HG03064 (cell line): Measurements from ENCODE around the gene CHCHD4.

Experiments
- ATAC-seq: cut with Tn5 transposase; IDR thresholded peaks from one replicate; pipeline ENCODE4 v1.9.1; 2021; ENCODE audit warnings: low read depth; ENCODE audit not compliant: unreplicated experiment

CHCHD4 gene

DNA sequence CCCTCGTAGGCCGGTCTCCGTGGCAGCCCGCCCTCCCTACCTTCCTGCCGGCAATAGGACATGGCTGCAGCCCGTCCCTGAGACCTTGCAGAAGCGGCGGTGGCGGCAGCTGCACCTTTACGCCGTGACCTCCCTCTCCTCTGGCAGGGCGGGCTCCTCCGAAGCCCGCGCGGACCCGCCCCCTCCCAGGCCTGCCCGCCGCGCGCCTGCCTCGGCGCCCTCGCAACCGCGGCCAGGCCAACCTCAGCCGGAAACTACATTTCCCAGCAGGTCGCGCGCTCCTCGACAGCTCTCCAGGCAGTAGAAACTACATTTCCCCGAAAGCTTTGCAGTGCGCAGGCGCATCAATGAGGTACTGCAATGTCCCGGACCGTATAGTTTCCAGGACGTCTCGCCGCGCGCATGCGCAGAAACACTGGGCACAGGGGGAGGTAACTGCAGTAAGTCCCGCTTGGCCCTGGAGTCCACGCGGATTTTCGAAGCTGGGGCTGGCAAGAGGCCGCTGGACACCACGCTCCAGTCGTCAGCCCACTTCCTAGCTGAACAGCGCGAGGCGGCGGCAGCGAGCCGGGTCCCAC lies at the start of gene CHCHD4, which contains the start of gene TMEM43:
Gene CHCHD4, minus strand, starts transcription at position 256 of the 578 bp plus-strand sequence. Its CDS starts 194 bp downstream, at position 62.
Gene TMEM43, plus strand, starts transcription at position 438 of the 578 bp plus-strand sequence. CDS start 142 bp downstream, outside the sequence.
- peak; percentile 87 for ATAC-seq

DNA sequence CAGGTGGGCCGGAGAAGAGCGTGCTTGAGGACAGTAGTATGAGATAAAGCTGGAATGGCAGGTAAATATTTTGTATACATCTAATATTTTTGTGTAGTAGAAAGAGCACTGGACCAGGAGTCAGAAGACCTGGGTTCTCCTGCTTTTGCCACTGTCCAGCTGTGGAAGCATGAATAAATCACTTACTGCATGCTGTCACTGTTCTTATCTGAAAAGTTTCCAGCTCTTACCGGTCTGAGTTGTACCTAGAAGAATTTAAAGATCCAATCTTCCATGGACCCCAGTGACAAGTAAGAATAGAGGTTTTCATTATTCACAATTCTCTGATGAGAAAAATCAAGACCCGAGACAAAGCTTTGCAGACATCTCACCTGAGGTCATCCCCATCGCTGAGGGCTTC lies 47.8 kb upstream of the CHCHD4 start:
- no peak for ATAC-seq

- ATAC-seq = no peak
Observed at GRCh38 chr3:14170531-14171159, 46.0 kb upstream of the CHCHD4 start.

- ATAC-seq = no peak
Observed at GRCh38 chr3:14169871-14170270, 45.2 kb upstream of the CHCHD4 start.

- ATAC-seq = no peak
Observed at GRCh38 chr3:14169435-14169834, 44.8 kb upstream of the CHCHD4 start.

GRCh38 chr3:14166877-14167603 lies 42.4 kb upstream of the CHCHD4 start:
- ATAC-seq = no peak

GRCh38 chr3:14162178-14162577 lies 37.5 kb upstream of the CHCHD4 start:
- no peak for ATAC-seq

GRCh38 chr3:14161282-14161681 lies 36.6 kb upstream of the CHCHD4 start:
- ATAC-seq = no peak

DNA sequence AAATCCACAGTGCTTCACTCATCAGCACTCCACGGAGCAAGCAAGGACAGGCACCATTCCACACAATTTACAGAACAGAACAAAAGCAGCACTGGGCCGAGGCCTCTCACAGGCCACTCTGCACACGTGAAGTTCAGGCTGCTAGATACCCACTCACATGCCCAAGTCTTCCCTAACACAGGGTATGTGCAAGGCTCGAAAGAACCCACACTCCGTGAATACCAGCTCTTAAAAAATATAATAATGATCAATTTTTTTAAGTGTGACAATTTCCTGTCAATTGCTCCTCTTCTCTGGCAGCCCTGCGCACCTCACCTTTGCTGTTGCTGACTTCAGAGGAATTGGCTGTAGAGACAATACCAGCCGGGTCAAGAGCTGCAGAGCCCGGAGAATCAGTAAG lies 34.8 kb upstream of the CHCHD4 start:
- no peak for ATAC-seq

DNA sequence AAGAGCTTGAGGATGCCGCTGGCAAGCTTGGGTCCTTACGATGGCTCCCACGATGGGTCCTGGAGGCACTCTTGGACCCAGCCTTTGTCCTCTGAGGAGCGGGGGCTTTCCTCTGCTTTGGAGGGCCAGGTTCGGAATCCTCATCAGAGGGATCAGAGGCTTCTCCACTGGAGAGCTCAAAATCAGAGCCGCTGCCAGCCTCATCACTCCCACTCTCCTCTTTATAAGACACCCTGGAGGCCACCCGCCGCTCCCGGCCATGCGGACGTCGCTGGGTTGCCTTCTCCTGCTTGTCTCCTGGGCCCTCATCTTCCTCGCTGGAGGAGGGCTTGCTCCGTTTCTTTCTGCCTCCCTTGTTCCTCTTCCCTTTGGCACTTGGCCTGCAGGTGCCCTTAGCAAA lies 33.7 kb upstream of the CHCHD4 start:
- no peak for ATAC-seq

DNA sequence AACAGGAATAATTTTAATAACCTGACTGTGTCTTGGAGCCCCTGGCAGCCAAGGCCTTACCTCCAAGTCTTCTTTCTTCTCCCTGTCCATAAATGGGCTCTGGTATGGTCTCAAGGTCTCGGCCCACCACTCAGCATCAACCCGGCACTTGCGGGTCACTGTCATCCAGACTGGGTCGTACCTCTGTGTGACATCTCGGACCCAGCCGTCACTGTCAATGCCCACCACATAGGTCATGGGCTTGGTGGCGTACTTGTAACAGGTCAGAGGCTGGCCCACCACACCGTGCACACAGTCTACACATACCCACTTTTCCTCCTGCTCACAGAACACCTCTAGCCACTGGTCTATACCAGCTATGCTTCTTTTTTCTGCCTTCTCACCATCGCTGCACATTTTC lies 33.3 kb upstream of the CHCHD4 start:
- ATAC-seq = no peak

DNA sequence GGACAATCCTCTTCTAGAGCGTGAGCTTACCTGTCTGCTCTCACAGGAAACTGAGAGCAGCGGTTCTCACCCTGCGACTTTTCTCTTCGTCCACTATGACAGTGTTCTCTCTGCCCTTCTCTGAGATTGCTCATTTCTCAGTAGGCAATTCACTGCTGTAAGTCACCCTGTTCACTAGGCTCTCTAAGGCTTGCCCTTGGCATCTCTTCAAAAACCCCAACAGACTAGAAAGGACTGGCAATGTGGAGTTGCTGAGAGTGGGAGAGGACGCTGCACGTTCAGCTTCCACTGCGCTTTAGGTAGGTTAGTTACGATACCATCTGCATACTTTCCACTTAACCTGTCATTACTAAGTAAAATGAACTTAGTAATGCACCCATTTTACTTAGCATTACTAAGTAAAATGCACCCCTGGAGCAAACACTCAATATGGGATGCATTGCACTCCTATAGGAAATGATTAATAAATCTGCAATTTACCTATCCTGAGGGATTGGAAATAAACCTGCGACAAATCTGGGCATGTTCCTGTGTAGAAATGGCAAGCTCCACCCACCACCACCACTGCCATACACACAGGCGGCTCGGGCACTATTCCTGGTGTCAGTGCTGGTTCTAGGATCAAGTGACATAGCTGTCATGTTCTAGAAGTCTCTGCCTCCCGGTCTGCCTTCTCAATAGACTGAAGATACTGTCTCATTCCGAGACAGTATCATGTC lies 32.3 kb upstream of the CHCHD4 start:
- no peak for ATAC-seq

DNA sequence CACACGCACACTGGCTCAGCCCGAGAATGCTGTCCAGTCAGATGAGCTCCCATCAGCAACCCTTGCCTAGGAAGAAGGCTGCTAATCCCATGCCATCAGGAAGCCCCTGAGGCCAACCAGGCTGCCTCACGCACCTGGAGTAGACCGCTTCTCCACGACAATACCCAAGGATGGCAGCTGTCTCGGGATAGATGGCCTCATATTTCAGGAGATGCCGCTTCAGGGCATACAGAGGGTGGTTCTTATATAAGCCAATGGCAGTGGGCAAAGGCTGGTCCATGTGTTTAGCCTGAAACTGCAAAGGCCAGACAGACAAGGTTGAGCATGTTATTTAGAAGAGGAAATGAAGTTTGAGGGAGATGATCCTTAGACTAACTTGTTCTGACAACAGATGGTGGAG lies 31.5 kb upstream of the CHCHD4 start:
- ATAC-seq = no peak

GRCh38 chr3:14154895-14155440 lies 30.3 kb upstream of the CHCHD4 start:
- no peak for ATAC-seq

DNA sequence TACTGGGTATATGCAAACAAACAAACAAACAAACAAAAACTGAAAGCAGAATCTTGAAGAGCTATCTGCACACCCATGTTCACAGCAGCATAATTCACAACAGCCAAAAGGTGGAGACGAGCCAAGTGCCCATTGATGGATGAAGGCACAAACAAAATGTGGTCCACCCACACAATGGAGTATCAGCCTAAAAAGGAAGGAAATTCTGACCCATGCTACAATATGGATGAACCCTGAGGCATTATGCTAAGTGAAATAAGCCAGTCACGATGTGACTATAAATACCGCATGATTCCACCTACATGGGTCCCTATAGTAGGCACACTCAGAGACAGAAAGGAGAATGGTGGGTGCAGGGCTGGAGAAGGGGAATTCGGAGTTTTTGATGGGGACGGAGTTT lies 29.6 kb upstream of the CHCHD4 start:
- no peak for ATAC-seq

DNA sequence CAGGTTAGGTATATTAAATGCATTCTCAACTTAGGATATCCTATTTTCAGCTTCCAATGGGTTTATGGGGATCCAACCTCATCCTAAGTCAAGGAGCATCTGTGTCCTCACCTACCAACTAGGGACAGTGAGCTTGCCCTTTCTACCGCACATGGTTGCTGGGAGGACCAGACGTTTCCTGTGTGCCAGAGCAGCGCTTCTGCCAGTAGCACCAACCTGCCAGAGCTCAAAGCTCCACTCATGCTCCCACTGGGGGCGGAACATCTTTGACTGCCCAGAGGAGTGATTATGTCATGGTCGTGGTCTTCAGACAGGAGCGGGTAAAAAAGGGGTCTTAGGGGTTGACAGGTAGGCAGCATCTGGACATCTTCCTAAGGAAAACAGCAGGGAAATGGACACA lies 29.0 kb upstream of the CHCHD4 start:
- ATAC-seq = no peak

DNA sequence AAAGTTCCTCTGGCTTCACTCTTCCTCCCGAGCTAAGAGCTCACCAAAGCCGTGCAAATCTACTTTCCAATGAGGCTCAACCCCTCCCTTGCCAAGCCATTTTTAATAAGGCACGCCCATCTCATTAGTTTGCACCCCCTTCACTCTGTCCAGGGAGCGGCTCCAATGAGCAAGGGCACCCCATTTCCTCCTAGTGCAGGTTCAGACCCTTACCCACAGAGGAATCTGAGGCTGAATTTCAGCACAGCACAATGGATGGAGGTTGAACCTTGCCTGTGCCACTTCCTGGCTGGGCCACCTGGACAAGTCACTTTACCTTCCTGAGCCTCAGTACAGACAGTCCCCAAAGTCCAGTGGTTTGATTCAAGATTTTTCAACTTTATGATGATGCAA lies 28.3 kb upstream of the CHCHD4 start:
- no peak for ATAC-seq

DNA sequence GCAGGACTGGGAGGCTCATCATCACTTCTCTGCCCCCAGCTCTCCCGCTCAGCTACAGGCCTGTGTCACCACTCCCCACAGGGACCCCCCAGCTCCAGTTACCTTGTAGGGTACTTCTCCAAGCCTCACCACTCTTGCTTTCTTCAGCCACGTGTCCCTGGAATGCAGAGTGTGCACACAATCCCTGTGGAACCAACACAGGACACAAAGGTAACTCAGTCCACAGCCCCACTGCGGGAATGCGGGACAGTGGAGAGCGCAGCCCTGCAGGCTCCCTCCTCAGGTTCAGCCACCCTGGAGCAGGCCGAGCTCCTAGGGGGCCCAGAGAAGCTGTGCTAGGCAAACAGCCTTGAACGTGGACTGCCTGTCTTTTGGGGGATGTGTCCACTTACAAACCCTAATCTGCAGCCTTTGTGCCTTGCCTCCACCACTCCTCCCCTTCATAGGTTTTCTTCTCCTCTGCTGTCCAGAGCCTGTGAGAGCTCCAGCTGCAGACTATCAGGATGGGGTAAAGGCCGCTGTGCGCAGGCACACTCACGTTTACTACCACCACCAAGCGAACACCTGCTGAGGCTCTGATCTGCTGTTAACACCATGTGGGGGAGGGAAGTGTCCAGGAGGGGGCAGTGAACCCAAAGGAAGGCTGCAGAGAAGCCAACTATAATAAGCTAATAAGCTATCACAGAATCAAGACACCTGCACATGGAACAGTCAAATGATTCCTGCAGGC lies 27.7 kb upstream of the CHCHD4 start:
- no peak for ATAC-seq

DNA sequence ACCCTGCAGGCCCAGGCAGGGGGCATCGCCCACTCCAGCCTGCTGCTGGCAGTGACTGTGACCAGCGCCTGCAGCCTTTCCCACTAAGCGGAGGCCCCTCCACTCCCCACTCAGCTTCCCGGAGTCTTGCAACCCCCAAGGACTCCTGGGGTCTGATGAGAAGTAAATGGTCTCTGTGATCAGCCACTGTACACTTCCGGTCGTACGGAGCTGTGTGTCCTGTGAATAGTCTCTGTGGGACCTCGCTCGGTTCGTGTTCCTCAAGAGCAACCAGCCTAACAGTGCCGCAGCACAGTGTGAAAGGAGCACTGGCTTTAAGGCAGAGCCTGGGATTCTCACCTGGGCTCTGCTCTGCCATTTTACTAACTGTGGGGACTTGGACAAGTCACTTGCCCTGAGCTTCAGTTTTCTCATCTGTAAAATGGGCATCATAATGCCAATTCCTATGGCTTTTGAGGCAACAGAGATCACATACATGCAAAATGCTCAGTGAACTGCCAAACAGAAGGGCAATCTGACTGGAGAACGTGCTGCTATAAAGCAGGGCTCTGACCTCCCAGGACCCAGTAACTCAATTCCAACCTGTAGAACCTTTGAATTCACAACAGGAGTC lies 26.9 kb upstream of the CHCHD4 start:
- no peak for ATAC-seq
